ENCODE results near the gene RPL18A.

Gene RPL18A

DNA sequence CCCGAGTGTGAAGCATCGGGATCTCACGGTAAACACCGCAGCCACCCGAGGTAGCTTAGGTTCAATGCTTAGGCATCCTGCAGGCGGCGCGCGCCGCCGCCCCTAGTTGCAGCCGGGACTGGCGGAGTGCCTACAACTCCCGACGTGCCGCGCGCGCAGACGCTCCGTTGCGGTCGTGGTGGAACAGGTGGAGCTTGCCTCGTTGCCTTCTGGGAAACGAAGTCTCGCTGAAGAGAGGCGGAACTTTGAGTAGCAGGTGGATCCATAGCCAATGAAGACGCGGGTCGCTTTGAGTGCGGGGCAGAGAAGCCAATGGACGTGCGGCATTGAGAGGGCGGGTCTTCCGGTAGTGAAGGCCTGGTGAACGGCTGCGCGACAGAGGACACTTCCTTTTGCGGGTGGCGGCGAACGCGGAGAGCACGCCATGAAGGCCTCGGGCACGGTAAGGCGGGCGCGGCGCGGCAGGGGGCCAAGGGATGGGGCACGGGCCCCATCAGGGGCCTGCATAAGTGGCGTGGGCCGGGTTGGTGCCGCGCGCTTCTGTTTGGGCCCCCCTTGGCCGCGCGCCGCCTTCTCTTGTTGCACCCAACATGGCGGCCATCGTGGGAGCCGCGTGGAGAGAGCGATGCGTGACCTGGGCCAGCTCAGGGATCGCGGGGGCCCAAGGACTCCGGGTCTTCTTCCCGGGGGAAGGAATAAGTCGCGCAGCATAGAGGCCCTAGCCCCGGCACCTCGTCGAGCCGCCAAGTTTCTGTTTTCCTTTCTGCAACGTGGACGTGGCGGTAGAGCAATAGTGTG, at the start of gene RPL18A:
TSS of gene RPL18A (plus strand) at position 378 of the 798 bp plus-strand sequence. CDS start at position 425, 47 bp downstream.
- peak; percentile 100 for DNase-seq

DNA sequence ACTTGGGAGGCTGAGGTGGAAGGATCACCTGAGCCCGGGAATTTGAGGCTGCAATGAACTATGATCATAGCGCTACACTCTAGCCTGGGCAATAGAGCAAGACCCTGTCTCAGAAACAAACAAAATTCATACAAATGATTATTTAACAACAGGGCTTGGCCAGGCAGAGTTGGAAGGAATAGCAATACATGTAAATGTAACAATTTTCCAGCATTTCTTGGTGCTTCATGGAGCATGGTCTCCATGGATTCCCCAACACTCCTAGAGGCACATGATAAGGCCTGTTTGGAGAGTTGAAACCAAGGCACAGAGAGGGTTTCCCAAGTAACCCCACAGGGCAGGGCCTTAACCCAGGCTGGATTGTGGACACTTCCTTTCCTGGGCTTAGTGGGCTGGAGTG, 48.6 kb upstream of the RPL18A start:
- DNase-seq, result no peak

DNA sequence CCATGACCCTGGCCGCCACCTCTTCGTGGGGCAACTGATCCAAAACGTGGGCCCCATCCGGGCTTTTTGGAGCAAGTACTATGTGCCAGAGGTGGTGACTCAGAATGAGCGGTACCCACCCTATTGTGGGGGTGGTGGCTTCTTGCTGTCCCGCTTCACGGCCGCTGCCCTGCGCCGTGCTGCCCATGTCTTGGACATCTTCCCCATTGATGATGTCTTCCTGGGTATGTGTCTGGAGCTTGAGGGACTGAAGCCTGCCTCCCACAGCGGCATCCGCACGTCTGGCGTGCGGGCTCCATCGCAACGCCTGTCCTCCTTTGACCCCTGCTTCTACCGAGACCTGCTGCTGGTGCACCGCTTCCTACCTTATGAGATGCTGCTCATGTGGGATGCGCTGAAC, 48.0 kb upstream of the RPL18A start:
- no peak for DNase-seq

GRCh38 chr19:17812099-17812498, 47.6 kb upstream of the RPL18A start:
- DNase-seq, result no peak

GRCh38 chr19:17817668-17818363, 41.9 kb upstream of the RPL18A start:
- no peak for DNase-seq

DNA sequence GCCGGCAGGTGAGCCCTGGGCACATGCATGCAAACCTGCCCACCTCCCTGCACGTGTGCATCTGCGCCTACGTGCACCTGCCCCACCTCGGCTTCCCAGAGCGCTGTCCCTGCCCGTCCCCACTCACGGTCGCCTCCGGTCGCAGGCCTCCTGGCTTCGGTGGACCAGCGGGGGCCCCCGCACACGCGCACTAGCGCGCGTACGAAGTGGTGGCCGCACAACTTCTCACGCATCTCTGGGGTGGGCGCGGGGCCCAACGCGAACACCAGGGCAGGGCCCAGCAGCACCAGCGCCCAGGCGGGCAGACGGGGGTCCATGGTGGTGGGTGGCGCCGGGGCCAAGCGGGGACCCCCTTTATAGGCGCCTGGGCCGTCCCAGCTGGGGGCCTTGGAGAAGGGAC, 38.5 kb upstream of the RPL18A start, which contains the start of gene INSL3:
TSS of gene INSL3 (minus strand) at position 330 of the 400 bp plus-strand sequence. CDS start at position 317, 13 bp downstream.
- no peak for DNase-seq

- DNase-seq, result no peak
These were observed 35.4 kb upstream of the RPL18A start for GRCh38 chr19:17824339-17824738.

DNA sequence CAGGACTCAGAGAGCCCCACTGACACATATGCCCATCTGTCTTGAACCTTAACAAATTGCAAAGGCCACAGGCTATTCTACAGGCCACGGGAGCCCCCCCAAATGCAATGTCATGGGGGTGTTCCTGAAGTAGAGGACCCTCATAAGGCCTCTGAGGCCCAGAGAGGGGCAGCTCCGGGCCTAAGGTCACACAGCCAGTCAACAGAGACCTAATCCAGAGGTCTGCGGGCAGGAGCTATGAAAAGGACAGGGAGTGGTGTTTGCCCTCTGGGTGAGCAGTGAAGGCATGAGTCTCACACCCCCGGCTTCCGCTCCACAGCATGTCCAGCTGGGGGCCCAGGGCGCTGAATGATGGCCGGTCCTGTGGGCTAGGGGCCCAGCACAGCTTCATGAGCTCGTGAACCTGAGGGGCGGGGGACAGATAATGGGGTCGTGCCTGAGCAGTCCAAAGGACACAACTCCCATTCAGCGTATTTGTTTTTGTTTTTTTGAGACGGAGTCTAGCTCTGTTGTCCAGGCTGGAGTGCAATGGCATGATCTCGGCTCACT, 33.1 kb upstream of the RPL18A start:
- no peak for DNase-seq

GRCh38 chr19:17829855-17830566, 29.7 kb upstream of the RPL18A start:
- DNase-seq, result no peak

- peak; percentile 67 for DNase-seq
These were observed 28.9 kb upstream of the RPL18A start for GRCh38 chr19:17830567-17831418.

- DNase-seq, result no peak
These were observed 28.3 kb upstream of the RPL18A start for GRCh38 chr19:17831419-17831888.

DNA sequence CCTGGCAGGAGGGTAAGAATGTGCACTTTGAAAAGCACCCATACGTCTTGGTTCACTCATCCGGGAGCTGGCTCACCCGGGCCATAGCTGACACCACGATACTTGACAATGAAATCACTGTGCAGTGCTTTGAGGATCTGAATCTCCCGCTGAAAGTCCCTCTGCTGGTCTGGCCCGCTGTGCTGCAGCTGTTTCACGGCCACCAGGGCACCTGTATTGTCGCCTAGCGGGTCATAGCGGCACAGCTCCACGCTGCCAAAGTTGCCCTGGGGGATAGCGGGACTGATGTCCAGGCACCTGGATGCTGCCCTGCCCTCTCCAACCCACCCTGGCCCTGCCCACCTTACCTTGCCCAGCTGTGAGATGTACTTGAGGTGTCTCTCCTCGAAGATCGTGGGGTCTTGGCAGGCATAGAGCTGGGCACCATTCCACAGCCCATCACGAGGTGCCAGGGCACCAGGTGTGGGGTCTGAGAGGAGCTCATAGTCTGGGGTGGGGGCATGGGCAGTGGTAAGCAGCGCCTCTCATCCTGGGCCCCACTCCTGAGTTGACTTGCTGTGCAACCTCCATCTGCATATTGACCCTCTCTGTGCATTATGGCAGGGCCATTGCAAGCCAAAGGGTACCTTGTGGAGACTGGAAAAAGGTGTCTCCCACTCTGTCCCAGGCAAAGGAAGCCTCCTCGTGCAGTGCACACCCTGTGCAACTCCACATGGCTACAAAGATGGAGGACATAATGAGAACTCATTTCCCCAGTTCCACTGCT, 27.1 kb upstream of the RPL18A start:
- no peak for DNase-seq

GRCh38 chr19:17834350-17835181, 25.1 kb upstream of the RPL18A start:
- peak; percentile 26 for DNase-seq

DNA sequence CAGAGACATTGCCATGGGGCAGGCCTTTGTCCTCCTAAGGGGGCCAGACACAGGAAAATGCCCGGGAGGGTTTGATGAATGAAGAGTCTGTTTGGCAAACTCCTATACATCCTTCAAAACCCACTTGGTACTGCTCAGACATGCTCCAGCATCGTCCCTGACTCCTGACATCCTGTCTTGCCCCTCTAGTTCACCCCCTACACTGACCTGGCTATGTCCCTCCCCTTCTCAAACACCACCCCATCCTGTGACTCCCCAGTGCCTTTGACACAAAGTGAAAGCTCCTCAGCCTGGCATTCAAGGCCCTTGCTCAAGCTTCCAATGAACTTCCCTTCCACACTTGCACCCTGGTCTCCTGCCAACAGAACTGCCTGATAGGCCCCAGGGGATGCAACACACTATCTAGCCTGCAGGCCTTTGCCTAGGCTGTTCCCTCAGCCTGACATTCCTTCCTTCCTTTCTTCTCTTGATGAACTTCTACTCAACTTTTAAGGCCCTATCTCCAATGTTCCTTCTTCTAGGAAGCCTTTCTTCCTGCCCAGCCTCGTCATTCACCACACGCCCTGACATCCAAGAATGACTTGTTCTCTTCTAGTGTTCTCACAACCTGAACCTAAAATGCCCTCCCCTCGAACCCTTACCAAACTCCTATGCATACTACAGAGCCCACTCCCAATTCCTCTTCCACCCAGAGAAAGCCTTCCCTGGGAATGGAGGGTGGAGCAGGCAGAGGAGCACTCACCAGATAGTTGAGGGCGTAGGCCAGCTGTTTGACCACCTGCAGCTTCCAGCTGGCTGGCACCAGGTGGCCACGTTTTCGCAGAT, 24.3 kb upstream of the RPL18A start:
- no peak for DNase-seq

DNA sequence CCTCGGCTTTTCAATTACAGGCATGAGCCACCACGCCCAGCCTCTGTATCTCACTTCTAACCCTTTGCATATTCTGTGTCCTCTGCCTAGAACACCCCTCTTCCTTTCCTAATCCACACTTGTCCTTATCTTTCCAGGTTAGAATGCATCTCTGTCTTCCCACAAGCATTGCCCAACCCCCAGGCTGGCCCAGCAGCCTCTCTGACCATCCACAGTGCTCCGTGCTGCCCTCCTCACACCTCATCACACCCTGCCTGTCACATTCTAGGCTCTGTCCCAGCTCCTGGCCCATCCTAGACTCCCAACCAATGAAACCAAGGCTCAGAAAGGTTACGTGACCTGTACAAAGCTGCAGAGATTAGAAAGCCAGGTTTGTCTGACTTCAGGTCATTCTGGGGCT, 23.2 kb upstream of the RPL18A start:
- no peak for DNase-seq

DNA sequence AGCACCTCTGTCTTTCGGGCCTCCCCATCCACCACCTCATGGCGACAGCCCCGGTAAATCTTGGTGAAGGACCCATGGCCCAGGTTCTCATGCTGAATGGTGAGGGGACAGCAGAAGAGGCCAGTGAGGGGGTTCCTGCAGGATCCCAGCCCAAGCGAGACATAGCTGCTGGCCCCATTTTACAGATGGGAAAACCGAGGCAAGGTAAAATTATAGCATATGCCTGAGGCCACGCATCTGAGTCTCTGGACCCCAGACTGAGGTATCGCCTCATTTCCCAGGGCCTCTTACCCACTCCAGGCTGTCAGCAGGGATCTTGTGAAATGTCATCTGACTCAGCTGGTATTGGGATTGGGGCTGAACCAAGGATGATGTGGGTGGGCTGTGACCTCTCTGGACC, 21.7 kb upstream of the RPL18A start:
- no peak for DNase-seq

DNA sequence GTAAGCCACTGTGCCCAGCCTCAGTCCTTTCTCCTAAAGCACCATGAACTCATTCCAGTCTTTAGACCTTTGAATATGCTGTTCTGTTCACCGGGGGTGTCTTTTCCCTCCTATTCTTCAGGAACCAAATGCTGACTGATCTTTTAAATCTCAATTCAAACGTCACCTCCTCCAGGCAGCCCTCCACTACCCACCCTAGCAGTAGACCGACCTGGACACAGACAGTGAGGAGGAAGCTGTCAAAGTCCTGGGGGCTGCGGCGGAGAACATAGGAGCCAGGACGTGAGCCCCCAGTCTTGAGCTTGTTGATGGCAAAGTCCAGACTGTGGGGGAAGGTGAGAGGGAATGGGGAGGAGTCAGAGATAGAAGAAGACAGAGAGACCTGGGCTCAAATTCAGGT, 19.7 kb upstream of the RPL18A start:
- no peak for DNase-seq

DNA sequence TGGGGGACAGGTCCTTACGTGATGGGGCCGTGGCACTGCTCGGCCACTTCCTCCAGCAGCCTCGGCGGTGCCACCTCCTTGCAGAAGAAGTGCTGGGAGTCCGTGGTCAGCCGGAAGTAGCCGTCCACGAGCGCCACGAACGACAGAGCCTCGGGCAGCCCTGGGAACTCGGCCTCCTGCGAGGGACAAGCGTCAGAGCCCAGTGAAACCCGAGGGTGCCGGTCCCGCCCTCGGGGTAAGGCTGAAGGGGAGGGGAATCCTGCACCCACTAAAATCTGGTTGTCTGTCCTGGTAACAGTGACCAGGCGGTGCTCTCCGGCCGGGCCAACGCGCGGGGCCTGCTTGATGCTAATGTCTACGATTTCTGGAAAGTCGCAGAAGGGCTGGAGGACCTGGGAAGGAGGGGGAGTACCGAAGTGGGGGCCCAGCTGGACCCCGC, 18.3 kb upstream of the RPL18A start:
- no peak for DNase-seq

All from activated CD4-positive, alpha-beta T cell treated with anti-CD3 and anti-CD28 coated beads, Interleukin-2, Interleukin-6, amounts not matched to agents 100 ng/mL and 50 ng/mL, durations not matched to agents 16 hours and 8 hours (primary cell).